GM23338 (cell line): Measurements from ENCODE around the gene FRMD4A.

Experiments
- CREB1 ChIP-seq: fragments of 250-450 bp; sonication (Bioruptor Pico); IDR thresholded peaks from 2 replicates; pipeline ENCODE4 v1.5.0; 2020; ENCODE audit warnings: low read depth, mild to moderate bottlenecking, moderate library complexity
- CTCF ChIP-seq, 2 experiments: fragments of 200-600 bp in 1 of 2; sonication (generic) in 1 of 2; conservative IDR thresholded peaks; 2 replicates each; pipeline versions ENCODE4 v1.5.1 to v1.6.1; 2016 to 2017; ENCODE audit warnings: antibody characterized with exemption in 2 of 2, low read depth in 2 of 2, mild to moderate bottlenecking in 2 of 2, moderate library complexity in 1 of 2
- ETS1 ChIP-seq: IDR thresholded peaks from 2 replicates; pipeline ENCODE4 v1.6.1; 2016; ENCODE audit warnings: antibody characterized with exemption
- EZH2 ChIP-seq: fragments of 200-600 bp; sonication (generic); IDR thresholded peaks from one replicate; pipeline ENCODE4 v1.8.0; 2017; ENCODE audit warnings: antibody characterized with exemption, mild to moderate bottlenecking, low read depth; ENCODE audit not compliant: unreplicated experiment
- EZH2phosphoT487 ChIP-seq: fragments of 200-600 bp; sonication (generic); IDR thresholded peaks from one replicate; pipeline ENCODE4 v1.8.1; 2018; ENCODE audit warnings: antibody characterized with exemption; ENCODE audit not compliant: unreplicated experiment
- JUNB ChIP-seq: IDR thresholded peaks from one replicate; pipeline ENCODE4 v1.6.1; 2016; ENCODE audit warnings: antibody characterized with exemption; ENCODE audit not compliant: unreplicated experiment
- NANOG ChIP-seq: IDR thresholded peaks from 2 replicates; pipeline ENCODE4 v1.6.1; 2016; ENCODE audit warnings: antibody characterized with exemption, borderline replicate concordance
- POLR2AphosphoS5 ChIP-seq: IDR thresholded peaks from 2 replicates; pipeline ENCODE4 v1.6.1; 2016; ENCODE audit warnings: antibody characterized with exemption, low read depth
- REST ChIP-seq: IDR thresholded peaks from one replicate; pipeline ENCODE4 v1.6.1; 2018; ENCODE audit warnings: antibody characterized with exemption; ENCODE audit not compliant: unreplicated experiment
- ZNF331 ChIP-seq: fragments of 250-450 bp; sonication (Bioruptor Pico); IDR thresholded peaks from 2 replicates; pipeline ENCODE4 v1.5.0; 2020; ENCODE audit warnings: low read depth, mild to moderate bottlenecking, moderate library complexity

- TF ChIP-seq EZH2 (no peak), CTCF (conservative IDR thresholded peaks at IDR 0.05; ENCODE audit: low read depth in 2 of 2) (no peak), ETS1 (no peak), POLR2AphosphoS5 (no peak), EZH2phosphoT487 (no peak), CREB1 (CRISPR knock-in tag) (no peak), REST (no peak), JUNB (no peak), ZNF331 (CRISPR knock-in tag) (no peak), NANOG (no peak)
Observed at GRCh38 chr10:13703997-13704536, 626.7 kb downstream of the FRMD4A start.
